ENCODE measurements around the gene HPD. TPM values are rescaled to one million over a fixed set of nuclear protein-coding genes. Genes with fewer than 3 reads are reported as not detected.

Gene HPD
- total and polyA plus RNA-seq, 2 donors (not counting 3 experiments of a cell fraction or from before 2014, with no cell fraction given) = not detected

DNA sequence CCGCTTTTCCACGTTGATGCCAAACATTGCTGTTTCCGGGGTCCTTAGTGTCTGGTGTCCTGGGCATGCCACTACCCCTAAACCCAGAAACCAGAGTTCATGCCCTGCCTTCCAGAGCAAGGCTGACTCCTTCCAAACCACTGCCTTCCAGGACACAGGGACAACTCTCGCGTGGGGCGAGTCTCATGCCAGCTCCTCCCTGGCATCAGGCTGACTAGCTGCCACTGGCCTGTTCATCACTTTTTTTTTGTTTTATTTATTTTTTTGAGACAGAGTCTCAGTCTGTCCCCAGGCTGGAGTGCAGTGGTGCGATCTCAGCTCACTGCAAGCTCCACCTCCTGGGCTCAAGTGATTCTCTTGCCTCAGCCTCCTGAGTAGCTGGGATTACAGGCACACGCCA lies 50.0 kb downstream of the HPD start:
- H3K4me3 ChIP-seq (replicated peaks in 1 of 3; ENCODE audit: insufficient read depth in 1 of 3, low read depth in 1 of 3, low read length in 3 of 3) = no peak overlapping the region
- POLR2A ChIA-PET = interaction anchor here (0.6 kb wide), 1 partner anchor 14 kb away, joined by 4 read pairs; no protein-coding TSS in a partner anchor
- CTCF ChIA-PET = interaction anchor here (12.8 kb wide), 1 partner anchor 11 kb away, joined by 774 read pairs; the partner anchor contains the start of genes RHOF and SETD1B

More for the DNA sequence above, 50.0 kb downstream of the HPD start:
- H3K9me3 ChIP-seq (replicated peaks; ENCODE audit: control insufficient read depth, insufficient read depth, low read length) = no peaks in the 10 kb centered on the region
- H4K20me1 ChIP-seq (replicated peaks; ENCODE audit: control insufficient read depth, extremely low read depth, insufficient read depth, low read length) = no peaks in the 10 kb centered on the region
- DNase-seq (ENCODE audit: low read depth, low spot score) (no peak), FAIRE-seq (no peak)
- dilution Hi-C loops (cut with MboI; ENCODE audit: extremely low pct_ligation_motif_present, low sequenced_read_pairs) (no loop called here), intact Hi-C loops (cut with micrococcal nuclease) (no loop called here)
- no peaks in the 10 kb centered on the region for H3K27me3 ChIP-seq (ENCODE audit: control insufficient read depth in 2 of 2, insufficient read depth in 2 of 2, low read length in 2 of 2)
- H3K79me2 ChIP-seq (ENCODE audit: control insufficient read depth, insufficient read depth, low read length) = peaks cover 86% of the 10 kb centered on the region
- TF ChIP-seq, protein P1, sequence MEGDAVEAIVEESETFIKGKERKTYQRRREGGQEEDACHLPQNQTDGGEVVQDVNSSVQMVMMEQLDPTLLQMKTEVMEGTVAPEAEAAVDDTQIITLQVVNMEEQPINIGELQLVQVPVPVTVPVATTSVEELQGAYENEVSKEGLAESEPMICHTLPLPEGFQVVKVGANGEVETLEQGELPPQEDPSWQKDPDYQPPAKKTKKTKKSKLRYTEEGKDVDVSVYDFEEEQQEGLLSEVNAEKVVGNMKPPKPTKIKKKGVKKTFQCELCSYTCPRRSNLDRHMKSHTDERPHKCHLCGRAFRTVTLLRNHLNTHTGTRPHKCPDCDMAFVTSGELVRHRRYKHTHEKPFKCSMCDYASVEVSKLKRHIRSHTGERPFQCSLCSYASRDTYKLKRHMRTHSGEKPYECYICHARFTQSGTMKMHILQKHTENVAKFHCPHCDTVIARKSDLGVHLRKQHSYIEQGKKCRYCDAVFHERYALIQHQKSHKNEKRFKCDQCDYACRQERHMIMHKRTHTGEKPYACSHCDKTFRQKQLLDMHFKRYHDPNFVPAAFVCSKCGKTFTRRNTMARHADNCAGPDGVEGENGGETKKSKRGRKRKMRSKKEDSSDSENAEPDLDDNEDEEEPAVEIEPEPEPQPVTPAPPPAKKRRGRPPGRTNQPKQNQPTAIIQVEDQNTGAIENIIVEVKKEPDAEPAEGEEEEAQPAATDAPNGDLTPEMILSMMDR (IDR thresholded peaks at IDR 0.05; ENCODE audit: extremely low read depth in 1 of 2, insufficient read depth in 1 of 2, low read depth in 1 of 2, low read length in 2 of 2) = no peak
- no peak for TF ChIP-seq MAX (IDR thresholded peaks at IDR 0.05; ENCODE audit: insufficient read depth, insufficient read length)
- no peak for TF ChIP-seq FOS (IDR thresholded peaks at IDR 0.05; ENCODE audit: borderline replicate concordance, insufficient read depth, low read length)
- TF ChIP-seq POLR2AphosphoS5 (IDR thresholded peaks at IDR 0.05; ENCODE audit: insufficient read depth, low read depth, low read length) = no peak
- H3K4me1 ChIP-seq (ENCODE audit: control insufficient read depth, extremely low read depth, insufficient read depth, low read length) = peaks cover 40% of the 10 kb centered on the region
- H3K4me2 ChIP-seq (ENCODE audit: insufficient read depth, low read length) = no peak overlapping the region
- peaks cover 4 to 27% of the 10 kb centered on the region in 2 experiments for H3K36me3 ChIP-seq (ENCODE audit: control insufficient read depth in 2 of 2, extremely low read depth in 1 of 2, insufficient read depth in 2 of 2, low read length in 2 of 2)
- BruUV-seq (replicated peaks) = no TSS peak
- no peak overlapping the region for H3K27ac ChIP-seq (ENCODE audit: insufficient read depth, low read depth, low read length)
- no peak overlapping the region for H3K9ac ChIP-seq (replicated peaks; ENCODE audit: extremely low read depth, insufficient read depth, low read length)
- H2AFZ ChIP-seq (ENCODE audit: low read depth, low read length) = no peak overlapping the region
- H3K9me1 ChIP-seq (replicated peaks; ENCODE audit: control insufficient read depth, extremely low read depth, insufficient read depth, low read length) = no peaks in the 10 kb centered on the region
